Osteoblast (primary cell): ENCODE results near the gene DCC. TPM values are rescaled to one million over a fixed set of nuclear protein-coding genes. Genes with fewer than 3 reads are reported as not detected.

Experiments used
- DNase-seq: peaks from one replicate; pipeline ENCODE4 v3.0.0; 2011; ENCODE audit warnings: low spot score, mixed read lengths; ENCODE audit not compliant: insufficient read length; ENCODE audit errors: missing footprints
- H2AFZ ChIP-seq: 2 replicates; pipeline ENCODE4 v1.6.0; 2011; ENCODE audit warnings: mild to moderate bottlenecking, low read length
- H3K27ac ChIP-seq: 2 replicates; pipeline ENCODE4 v1.5.1; 2011; ENCODE audit warnings: mild to moderate bottlenecking, low read depth, low read length, moderate library complexity
- H3K27me3 ChIP-seq: 2 replicates; pipeline ENCODE4 v1.6.0; 2012; ENCODE audit warnings: mild to moderate bottlenecking, control low read depth, inconsistent platforms, low read length, moderate library complexity; ENCODE audit not compliant: insufficient read depth
- H3K36me3 ChIP-seq: 2 replicates; pipeline ENCODE4 v1.5.1; 2011; ENCODE audit warnings: mild to moderate bottlenecking, low read length, control low read depth, moderate library complexity; ENCODE audit not compliant: insufficient read depth
- H3K4me1 ChIP-seq: 2 replicates; pipeline ENCODE4 v1.5.1; 2011; ENCODE audit warnings: mild to moderate bottlenecking, low read length, control low read depth, moderate library complexity; ENCODE audit not compliant: insufficient read depth
- H3K4me2 ChIP-seq: 2 replicates; pipeline ENCODE4 v1.6.0; 2011; ENCODE audit warnings: mild to moderate bottlenecking, low read length; ENCODE audit not compliant: insufficient read depth
- H3K4me3 ChIP-seq: fragments of 200-600 bp; sonication (generic); 3 replicates; pipeline ENCODE4 v1.5.1; 2012; ENCODE audit warnings: mild to moderate bottlenecking, low read length, inconsistent platforms; ENCODE audit not compliant: insufficient read depth
- H3K79me2 ChIP-seq: 2 replicates; pipeline ENCODE4 v1.6.0; 2012; ENCODE audit warnings: mild to moderate bottlenecking, low read length, control low read depth, inconsistent platforms; ENCODE audit not compliant: insufficient read depth
- H3K9me3 ChIP-seq: 2 replicates; pipeline ENCODE4 v1.5.1; 2011; ENCODE audit warnings: low read depth, low read length, control low read depth
- H4K20me1 ChIP-seq: 2 replicates; pipeline ENCODE4 v1.6.0; 2012; ENCODE audit warnings: mild to moderate bottlenecking, low read length, control low read depth; ENCODE audit not compliant: insufficient read depth
- CTCF ChIP-seq: IDR thresholded peaks from 2 replicates; pipeline ENCODE4 v1.5.1; 2011; ENCODE audit warnings: mild to moderate bottlenecking, low read depth, low read length, moderate library complexity; ENCODE audit errors: extremely low read depth
- total RNA-seq: library from RNA; depleted of rRNA; stranded (reverse); fragments of >200 nt; gene quantifications from 2 replicates; pipeline ENCODE4 v1.2.3, GENCODE V29; 2012

The DCC gene
- total RNA-seq, 1 donor: not detected

GRCh38 chr18:52386306-52386705 is 46.3 kb downstream of the DCC start:
- H4K20me1 ChIP-seq: no peaks in the 10 kb centered on the region
- H3K27ac ChIP-seq: no peak overlapping the region

GRCh38 chr18:52387175-52387574 is 47.2 kb downstream of the DCC start:
- no peaks in the 10 kb centered on the region for H3K79me2 ChIP-seq
- no peaks in the 10 kb centered on the region for H3K4me1 ChIP-seq
- no peak overlapping the region for H3K4me2 ChIP-seq
- no peaks in the 10 kb centered on the region for H3K36me3 ChIP-seq
- no peak for TF ChIP-seq CTCF
- no peaks in the 10 kb centered on the region for H4K20me1 ChIP-seq
- H3K27me3 ChIP-seq: no peaks in the 10 kb centered on the region
- no peak overlapping the region for H2AFZ ChIP-seq
- H3K4me3 ChIP-seq: no peak overlapping the region
- H3K9me3 ChIP-seq: no peaks in the 10 kb centered on the region
- H3K27ac ChIP-seq: no peak overlapping the region
- no peak for DNase-seq

More at GRCh38 chr18:52386306-52386705, 46.3 kb downstream of the DCC start:
- no peak overlapping the region for H3K4me3 ChIP-seq
- H3K79me2 ChIP-seq: no peaks in the 10 kb centered on the region
- no peak overlapping the region for H3K4me2 ChIP-seq
- H2AFZ ChIP-seq: no peak overlapping the region
- no peaks in the 10 kb centered on the region for H3K36me3 ChIP-seq
- no peak for DNase-seq
- TF ChIP-seq CTCF: no peak
- no peaks in the 10 kb centered on the region for H3K4me1 ChIP-seq
- no peaks in the 10 kb centered on the region for H3K9me3 ChIP-seq
- no peaks in the 10 kb centered on the region for H3K27me3 ChIP-seq

GRCh38 chr18:52391810-52392559 is 52.0 kb downstream of the DCC start:
- TF ChIP-seq CTCF: no peak
- no peak overlapping the region for H3K27ac ChIP-seq
- DNase-seq: no peak
- H3K4me2 ChIP-seq: no peak overlapping the region
- peaks cover 3% of the 10 kb centered on the region for H3K9me3 ChIP-seq
- H3K27me3 ChIP-seq: no peaks in the 10 kb centered on the region
- no peaks in the 10 kb centered on the region for H3K79me2 ChIP-seq
- no peaks in the 10 kb centered on the region for H4K20me1 ChIP-seq
- H3K4me1 ChIP-seq: no peaks in the 10 kb centered on the region
- no peaks in the 10 kb centered on the region for H3K36me3 ChIP-seq
- no peak overlapping the region for H2AFZ ChIP-seq
- H3K4me3 ChIP-seq: no peak overlapping the region

- Histone ChIP-seq H3K4me3 (no peak overlapping the region), H3K27me3 (no peaks in the 10 kb centered on the region), H3K27ac (no peak overlapping the region), H3K36me3 (no peaks in the 10 kb centered on the region), H4K20me1 (no peaks in the 10 kb centered on the region), H3K9me3 (peaks cover 3% of the 10 kb centered on the region), H3K4me2 (no peak overlapping the region), H3K4me1 (no peaks in the 10 kb centered on the region), H2AFZ (no peak overlapping the region), H3K79me2 (no peaks in the 10 kb centered on the region)
- DNase-seq: no peak
- TF ChIP-seq CTCF: no peak
These were observed 54.6 kb downstream of the DCC start for GRCh38 chr18:52394602-52395001.
